Inflammatory macrophage (primary cell): ENCODE results near the gene AJAP1.
A peak's percentile ranks its signal among the peaks of the same experiment; 100 is the strongest.

Source experiments
- DNase-seq, 2 donors: peaks; one replicate each; pipeline ENCODE4 v3.0.0-alpha.2; 2020 to 2022

AJAP1 gene

DNA sequence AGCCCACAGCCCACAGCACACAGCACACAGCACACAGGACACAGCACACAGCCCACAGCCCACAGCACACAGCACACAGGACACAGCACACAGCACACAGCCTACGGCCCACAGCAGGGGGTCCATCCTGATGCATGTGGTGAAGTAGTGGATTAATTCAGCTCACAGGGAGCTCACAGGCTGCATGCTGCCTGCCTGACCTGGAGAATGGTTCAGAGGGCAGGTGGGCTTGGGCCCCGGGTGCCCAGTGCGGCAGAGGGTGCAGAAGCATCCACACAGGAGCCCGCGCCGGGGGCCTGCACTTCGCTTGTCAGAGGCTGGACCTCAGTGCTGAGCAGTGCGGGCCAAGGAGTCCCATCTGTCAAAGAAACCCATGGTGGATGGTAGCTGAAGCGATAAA is 21.1 kb upstream of the AJAP1 start:
- DNase-seq: no peak

DNA sequence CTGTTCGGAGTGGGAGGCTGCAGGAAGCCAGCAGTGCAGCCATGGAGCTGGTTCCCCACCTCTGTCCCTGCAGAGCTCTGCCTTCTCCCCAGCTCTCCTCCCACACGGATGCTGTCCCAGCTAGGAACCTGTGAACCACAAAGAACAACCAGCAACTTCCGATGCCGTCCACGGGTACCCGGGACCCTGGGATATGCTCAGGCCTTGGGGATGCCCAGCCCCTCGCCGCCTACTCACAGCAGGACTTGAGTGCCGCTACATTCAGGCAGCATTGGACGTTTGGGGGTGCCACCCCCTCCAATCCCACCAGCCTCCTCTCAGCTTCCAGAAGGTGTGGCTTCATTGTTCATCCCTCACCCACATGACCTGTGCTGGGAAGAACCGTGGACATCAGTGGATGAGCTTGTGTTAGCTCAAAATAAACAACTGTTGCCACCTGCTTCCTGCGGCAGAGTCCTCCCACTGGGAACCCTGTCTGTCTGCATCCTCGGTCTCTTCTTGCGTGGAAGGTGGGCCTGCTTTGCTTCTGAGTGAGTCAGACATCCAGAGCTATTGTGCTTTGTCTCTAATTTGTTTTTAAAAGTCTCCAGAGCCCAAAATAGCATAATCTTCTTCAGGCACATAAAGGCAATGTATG is 20.1 kb upstream of the AJAP1 start:
- no peak for DNase-seq

- no peak for DNase-seq
These were observed 19.5 kb upstream of the AJAP1 start for GRCh38 chr1:4634793-4635406.

- DNase-seq: no peak
These were observed 18.2 kb upstream of the AJAP1 start for GRCh38 chr1:4636186-4636585.

DNA sequence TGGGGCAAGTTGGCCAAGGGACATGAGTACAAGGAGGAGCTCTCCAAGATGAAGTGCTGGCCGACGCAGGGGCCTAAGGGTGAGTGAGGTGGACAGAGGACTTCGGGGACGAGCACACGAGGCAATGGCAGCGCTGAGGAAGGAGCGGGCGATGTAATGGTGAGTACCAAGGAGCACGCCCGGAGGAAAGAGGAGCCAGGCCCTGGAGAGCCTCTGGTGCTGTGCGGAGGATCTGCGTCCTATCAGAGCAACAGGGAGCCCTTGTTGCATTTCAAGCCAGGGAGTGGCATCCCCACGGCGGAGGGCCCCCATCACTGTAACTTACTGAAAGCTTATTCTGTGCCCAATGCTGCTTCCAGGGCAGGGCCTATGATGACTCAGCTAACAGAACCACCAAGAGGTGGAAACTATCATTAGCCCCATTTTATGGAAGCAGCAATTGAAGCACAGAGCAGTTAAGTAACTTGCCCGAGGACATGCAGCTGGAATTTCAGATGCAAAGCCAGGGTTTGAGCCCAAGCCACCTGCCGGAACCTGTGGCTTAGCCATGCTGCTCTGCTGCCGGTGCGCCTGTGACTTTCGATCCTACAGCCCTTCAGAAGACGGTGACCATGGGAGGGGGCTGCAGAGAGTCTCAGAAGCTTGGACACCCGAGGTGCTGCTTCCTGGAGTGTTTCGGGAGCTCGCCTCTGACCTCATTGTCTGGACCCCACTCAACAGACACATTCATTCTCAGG is 17.6 kb upstream of the AJAP1 start:
- no peak for DNase-seq

DNA sequence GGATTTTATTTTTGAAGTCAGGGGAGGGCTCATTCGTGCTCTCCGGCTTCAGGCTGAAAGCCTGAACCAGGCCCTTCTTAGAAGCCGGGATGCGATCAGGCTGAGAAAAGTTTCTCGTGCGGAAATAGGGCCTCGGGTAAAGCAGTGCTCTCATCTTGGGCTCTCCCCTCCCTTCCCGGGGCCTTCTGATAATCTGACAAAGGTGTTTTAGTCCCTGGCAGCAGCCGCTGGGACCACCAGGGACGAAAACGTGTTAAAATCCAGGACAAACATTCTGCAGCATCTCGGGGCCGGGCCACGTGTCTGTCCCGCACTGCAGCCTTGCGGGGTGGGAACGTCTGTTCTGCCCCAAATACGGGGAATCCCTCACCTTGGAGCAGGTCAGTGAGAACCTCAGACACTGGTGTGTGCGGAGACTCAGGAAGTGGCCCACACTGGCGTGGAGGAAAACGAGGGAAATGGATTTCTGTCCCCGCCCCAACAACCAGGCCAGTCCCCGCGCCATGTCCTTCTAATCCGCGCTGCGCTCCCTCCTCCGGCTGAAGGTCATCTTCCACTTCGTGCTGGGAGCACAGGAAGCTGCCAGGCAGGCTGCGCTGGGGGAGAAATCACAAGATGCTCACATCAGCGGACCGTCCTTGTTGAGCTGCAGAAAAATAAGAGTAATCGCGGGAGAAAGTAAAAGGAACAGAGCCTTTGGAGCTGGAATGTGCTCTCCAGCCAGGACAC is 16.6 kb upstream of the AJAP1 start:
- no peak for DNase-seq

DNA sequence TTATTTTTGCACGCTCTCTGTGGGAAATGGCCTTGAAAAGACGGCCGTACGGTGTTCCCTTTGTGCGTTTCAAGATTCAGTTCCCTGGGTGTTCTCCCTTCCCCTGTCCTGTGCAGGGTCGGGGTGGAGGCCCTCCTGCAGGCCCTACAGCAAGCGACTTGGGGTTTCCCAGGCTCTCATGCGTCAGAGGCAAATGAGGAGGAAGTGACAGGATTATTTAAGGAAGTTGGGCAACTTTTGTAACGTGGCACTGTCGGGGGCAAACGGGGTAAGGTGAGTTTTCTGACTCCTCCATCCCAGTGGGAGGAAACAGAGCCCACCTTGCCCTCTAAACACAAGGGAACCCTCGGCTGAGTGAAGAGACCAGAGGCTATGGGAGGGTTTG is 16.1 kb upstream of the AJAP1 start:
- peak; percentile 12 to 56 for DNase-seq

GRCh38 chr1:4640931-4641330 is 13.5 kb upstream of the AJAP1 start:
- DNase-seq: no peak

DNA sequence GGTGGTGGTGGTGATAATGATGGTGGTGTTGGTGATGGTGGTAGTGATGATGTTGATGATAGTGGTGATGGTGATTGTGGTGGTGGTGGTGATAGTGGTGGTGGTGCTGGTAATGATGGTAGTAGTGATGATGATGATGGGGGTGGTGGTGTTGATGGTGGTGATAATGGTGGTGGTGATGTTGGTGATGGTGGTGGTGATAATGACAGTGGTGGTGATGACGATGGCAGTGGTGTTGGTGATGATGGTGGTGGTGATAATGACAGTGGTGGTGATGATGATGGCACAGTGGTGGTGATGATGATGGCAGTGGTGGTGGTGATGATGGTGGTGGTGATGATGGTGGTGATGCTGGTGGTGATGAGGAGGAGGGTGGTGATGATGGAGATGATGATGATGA is 7.0 kb upstream of the AJAP1 start:
- DNase-seq: no peak

GRCh38 chr1:4648657-4649056 is 5.8 kb upstream of the AJAP1 start:
- DNase-seq: no peak

DNA sequence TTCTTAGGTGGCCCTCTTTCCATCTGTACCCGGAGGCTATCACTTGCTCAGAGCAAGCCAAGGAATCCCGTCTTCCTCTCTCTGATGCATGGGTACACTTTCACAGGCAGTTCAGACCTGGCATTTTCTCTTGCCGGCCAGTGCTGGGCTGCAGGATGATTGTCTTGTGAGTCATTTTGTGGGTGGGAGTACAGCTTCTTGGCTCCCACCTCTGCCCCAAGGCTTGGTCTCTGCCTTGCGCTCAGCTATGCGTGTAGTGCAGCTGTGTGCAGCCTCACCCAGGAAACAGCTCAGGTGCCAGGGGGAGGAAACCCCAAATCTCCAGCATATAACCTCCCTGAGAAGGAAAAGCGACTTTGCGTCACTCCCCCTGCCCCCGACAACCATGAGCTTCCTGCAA is 3.9 kb upstream of the AJAP1 start:
- no peak for DNase-seq

DNA sequence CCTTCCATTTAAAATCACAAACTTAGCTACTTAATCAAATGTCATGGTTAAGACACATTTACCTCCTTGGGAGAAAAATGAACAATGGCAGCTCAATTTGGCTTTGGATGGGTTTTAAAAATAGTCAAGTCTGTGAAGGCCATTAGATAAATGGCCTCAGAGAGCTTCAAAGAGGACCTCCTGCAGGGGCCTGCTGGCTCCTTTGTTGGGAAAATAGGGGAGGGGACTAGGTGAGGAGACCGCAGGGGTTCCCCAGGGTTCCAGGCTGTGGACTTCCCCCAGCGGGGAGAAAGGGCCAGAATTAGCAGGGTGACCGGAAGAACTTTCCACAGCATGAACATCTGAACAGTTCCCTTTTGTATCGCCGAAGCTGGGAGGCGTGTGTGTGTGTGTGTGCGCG is 3.4 kb upstream of the AJAP1 start:
- DNase-seq: no peak

DNA sequence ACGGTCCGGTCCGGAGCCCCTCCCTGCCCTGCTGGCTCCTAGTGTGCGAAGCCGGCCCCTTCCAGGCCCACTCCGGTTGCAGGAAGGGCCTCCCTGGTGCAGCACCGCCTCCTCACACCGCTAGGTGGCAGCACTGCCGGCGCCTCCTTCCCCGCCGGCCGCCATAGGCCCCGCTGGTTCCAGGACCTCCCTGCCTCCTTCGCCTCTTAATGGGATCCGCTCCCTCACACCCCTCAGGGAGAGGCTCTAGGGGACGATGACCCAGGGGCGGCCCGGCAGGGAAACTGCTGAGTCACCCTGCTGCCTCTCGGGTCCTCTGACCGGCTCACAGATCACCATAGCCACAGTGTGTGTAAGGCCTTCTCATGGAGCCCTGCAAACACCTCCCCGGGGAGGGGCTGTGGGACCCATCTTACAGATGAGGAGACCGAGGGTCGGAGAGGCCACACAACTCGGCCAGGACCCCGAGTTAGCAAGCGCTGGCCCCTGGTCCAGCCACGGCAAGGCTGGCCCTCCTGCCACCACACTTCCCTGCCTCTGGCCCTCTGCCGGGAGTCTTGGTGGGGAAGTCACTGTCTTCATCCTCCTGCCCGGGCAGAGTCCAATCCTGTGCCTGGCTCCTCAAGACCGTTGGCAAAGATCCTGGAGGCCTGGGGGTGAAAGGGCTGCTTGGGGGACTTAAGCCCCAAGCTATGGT is 1.6 kb upstream of the AJAP1 start:
- DNase-seq: peak; percentile 35 to 42

GRCh38 chr1:4653328-4653660 is 1.1 kb upstream of the AJAP1 start:
- no peak for DNase-seq

DNA sequence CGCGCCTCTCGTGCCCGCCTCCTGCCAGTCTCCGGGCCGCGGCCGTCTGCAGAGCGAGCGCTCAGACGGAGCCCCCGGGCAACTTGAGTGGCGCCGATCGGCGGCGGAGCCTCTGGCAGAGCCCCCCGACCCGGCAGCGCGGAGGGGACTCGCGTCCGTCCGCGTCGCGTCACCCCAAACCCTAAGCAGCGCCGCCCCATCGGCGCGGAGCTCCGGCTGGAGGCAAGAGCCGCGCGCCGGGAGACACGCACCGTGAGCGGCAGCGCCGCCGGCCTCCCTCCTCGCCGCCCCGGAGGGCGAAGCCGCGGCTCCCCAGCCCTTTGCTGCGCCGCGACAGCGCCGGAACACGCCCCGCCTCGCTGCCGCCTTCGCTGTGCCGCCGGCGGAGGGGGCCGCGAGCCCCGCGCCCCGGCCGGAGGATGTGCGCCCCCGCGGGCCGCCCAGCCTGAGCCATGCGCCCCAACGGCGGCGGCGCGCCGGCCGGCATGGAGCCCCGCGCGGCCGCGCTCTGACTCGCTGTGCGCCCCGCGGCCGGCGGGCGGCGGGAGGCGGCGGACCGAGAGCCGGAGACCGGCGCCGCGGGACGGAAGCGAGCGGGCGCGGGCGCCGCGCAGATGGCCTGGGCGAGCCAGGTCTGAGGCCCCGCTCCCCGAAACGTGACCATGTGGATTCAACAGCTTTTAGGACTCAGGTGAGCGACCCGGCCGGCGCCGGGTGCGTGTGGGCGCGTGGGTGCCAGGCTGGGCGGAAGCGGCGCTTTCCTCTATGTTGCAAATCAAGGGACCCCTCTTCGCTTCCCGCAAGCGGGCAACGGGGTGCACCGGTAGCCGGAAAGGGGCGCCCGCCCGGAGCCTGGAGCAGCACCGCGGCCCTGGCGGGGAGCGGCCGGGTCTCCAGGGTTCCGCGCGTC is 610 bp downstream of the AJAP1 start:
- DNase-seq: no peak

GRCh38 chr1:4655674-4656532 is 1.5 kb downstream of the AJAP1 start:
- DNase-seq: no peak

GRCh38 chr1:4656533-4657140 is 2.2 kb downstream of the AJAP1 start:
- DNase-seq: no peak

- DNase-seq: no peak
These were observed 2.9 kb downstream of the AJAP1 start for GRCh38 chr1:4657244-4657789.

DNA sequence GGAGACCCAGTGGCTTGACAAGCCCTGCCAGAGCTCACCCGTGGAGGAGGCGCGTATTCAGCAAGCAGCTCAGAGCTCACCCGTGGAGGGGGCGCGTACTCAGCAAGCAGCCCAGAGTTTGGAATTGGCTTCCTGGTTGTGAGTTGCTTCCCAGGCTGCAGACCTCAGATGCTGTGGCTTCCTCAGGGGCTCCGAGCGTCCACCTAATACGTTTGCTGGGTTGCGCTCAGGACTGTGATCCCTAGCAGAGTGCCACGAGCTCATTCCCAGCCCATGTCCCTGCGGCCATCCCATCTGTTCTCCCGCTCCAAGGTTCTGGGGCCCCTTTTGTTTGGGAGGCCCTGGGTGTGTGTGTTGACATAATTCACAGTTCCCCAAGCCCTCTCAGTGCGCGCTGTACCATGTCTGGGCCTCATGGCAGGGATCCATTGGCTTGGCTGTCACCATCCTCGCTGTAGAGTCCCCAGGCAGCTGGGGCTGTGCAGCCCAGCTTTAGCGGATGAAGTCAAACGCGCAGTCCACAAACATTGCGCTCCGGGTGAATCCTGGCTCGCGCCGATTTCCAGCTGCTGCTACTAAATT is 3.6 kb downstream of the AJAP1 start:
- no peak for DNase-seq
